ENCODE measurements around the gene SUSD3.

Gene SUSD3

DNA sequence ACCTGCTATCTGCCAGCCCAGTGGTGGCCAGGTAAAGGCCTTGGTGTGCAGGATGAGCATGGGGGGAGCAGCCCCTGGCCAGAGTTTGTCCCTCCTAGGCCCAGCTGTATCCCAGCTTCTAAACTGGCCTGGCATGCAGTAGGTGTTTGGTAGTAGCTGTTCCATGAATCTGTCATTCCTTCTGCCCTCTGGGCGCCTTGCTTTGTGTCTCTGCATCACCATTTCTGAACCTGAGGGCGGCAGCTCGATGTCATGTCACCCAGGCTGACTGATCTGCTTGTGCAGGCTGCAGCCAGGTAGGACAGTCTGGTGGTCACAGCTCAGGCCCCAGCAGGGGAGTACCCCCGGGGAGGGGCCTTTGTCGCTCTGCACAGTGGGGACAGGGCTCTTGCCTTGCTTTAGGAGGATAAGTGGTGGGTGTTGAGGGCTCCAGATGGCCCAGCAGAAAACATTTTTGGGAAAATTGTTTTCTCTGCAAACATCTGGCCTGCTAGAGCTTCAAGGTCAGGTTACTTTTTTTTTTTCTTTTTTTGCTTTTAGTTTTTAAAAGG is 4.6 kb upstream of the SUSD3 start:
- no peak for DNase-seq

DNA sequence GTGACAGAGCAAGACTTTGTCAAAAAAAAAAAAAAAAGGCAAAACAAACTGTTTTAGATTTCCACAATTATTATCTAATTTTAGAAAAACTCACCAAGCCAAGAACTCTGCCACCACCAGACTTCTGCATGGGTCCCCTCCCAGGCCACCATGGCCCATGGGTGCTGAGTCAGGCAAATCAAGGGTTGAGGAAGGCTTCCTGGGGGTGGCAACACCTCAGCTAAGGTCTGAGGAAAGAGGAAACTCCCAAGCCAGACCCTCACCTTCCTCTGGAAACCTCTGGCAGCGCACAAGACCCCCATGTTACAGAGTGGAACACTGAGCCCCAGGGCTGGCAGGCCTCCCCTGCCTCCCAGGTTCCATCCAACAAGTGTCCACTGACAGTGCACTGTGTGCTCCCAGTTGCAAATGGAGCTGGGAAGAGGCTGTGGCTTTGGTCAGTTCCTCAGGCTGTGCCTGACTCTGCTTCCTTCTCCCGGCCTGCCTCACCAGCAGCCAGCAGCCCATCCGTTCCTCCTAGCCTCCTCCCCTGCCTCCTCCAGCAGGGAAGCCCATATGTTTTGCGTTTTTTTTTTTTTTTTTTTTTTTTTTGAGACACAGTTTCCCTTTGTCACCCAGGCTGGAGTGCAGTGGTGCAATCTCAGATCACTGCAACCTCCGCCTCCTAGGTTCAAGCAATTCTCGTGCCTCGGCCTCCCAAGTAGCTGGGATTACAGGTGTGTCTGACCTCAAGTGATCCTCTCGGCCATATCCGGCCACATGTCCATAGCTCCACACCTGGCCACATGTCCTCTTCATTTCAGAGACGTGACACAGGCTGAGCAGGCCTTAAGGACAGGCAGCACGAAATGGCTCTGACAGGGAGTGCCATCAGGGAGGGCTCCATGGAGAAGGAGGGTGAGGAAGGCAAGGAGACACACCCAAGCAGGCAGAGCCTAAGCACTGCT is 3.5 kb upstream of the SUSD3 start:
- DNase-seq: no peak

DNA sequence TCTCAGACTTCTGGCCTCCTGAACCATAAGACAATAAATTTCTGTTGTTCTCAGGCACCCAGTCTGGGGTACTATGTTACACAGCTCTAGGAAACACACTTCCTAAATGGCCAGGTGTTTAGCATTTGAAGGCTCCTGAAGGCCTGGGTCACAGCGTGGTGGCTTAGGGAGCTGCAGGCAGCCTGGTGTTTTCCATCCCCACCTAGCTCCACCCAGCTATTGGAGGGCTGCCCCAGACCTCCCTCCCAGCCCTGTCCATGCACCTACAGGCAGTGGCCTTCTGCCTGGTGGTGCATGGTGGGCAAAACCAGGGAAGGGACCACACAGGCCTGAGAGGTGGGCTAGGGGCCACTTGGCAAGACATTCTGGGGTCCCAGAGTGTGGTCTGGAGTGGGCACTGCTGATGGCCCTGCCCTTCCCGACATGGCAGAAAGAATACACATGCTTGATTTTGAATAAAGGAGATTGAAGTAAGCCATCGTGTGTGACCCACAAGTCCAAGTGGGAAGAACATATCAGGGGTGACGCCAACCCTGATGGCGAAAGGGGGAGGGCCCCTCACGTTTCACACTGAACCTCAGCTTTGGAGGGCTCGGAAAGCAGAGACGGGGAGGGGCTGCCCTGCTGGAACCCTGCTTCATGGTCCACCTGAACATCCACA is 1.3 kb upstream of the SUSD3 start:
- no peak for DNase-seq

DNA sequence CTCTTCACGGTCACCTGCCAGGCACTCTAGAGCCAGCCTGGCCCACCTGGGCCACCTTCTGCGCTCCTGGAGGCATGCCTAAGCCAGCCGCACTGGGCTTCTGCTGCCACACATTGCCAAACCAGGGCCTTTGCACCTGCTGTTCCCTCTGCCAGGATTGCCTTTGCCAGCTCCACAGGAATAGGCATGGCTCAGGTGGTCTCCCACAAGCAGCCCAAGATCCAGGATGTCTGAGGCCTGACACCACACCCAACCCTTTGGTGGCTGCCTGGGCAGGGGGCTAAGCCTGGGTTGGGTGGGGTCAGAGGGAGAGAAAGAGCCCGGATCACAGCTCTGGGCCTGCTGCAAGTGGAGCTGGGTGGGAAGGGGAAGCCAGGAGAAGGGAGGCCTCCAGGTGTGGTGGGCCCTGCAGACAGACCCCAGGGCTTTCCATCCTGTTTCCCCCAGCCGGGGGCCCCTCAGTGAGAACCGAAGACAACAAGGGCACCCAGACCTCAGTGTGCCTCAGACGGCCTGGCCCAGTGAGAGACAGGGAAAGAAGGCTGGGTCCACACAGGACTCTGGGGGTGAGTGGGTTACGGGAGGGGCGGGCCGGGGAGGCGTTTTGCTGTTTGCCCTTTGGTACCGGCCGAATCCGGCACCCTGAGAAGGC is 672 bp upstream of the SUSD3 start:
- no peak for DNase-seq

DNA sequence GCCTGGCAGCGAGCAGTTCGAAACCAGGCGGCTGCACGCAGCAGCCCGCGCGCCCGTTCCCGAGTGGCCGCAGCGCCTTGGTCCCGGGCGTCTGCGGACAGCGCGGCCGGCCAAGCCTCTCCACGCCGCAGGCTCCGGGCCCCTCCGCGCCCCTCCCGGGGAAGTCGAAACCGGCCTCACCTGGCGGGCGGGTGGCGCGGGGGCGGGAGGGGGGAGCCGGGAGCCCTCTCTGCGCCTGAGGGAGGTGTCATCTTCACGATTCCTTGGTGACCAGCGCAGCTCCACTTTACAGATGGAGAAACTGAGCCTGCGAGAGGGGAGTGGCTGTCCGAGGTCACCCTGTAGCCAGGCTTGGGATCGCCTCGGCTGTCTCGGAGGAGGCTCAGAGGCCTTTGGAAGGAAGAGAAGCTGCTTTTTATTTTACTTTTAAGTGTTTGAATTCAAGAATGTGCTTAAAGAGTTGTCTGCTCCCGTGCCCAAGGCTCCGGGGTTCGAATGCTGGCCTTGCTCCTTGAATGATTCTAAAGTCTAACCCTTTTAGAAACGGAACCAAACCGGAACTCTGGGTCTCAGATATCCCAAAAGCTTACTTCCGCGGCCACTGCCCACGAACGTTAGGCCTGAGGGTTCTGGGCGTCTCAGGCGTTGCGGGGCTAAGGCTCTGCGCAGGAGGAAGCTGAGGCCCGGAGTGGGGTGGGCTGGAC is 662 bp downstream of the SUSD3 start:
- DNase-seq: no peak

DNA sequence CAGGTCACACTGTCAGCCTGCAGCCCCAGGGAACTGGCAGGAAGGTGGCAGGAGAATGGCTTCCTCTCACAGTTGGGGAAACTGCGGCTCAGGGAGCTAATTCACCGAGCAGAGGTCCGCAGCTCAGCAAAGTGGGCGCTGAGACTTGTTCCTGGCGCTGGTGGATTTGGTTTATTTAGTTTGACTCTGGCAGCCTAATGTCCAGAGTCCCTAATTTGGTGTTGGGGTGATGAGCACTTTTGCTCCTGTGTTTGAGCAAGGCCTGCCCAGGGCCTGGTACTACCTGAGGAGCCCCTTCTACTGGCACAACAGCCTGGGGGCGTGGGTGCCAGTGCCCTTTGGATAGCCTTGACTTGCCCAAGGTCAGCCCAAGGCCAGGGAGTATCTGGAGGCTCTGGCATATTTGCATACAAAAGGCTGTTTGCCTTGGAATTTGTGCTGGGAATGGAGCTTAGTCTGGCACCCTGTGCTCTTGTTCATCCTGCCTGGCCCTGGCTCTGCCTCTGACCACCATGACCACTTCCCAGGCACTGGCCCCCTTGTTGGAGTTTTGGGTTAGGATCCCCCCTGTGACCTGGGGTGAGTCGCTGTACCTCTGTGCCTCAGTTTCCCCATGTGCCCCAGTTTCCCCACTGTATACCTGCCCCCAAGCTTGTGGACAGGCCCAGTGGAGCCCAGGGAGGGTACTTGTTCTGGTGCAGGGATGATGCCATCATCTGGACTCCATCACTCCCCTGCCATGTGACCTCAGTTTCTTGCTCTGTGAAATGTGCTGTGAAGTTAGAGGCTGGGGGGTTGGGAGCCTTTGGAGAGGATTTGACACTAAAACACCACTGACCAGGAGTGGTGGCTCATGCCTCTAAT is 1.4 kb downstream of the SUSD3 start:
- no peak for DNase-seq

DNA sequence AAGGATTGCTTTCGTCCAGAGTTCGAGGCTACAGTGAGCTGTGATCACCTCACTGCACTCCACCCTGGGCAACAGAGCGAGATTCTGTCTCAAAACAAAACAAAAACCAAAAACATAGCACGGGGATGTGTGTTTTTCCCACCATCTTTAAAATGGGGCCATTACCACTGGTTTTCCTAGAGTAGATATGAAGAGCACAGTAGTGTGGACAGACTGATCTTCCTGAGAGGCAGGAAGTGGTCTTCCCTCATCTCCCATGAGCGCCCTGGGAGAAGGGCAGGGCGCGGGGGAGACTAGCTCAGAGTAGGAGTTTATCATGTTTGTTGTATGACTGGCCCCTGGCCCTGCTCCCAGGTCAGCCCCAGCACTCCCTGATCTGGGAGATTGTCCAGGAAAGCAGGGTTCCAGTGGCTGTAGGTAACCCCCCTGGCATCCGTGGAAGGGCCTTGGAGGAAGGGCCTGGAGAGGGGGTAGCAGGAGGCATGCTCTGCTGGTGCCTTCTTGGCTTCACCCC is 2.3 kb downstream of the SUSD3 start:
- no peak for DNase-seq

DNA sequence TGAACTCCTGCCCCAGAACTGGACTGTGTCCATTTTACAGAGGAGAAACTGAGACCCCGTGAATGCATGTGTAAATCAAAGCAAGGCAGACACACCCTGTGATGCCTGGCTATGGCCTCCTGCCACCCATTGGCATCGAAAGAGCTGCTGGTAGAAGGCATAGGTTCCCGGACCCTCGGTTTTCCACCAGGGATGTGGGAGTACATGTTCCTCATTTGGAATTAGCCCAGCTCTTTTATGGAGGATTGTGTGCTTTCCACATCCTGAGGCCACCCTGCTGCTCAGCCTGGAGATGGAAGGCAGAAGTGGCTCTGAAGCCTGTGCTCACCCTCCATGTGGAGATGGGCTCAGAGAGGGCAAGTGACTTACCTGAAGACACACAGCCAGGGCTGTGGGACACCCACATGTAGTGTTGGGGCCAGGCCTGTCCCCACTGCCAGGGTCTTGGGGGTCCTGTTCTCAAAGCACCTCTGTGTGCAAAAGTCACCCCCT is 2.8 kb downstream of the SUSD3 start:
- no peak for DNase-seq

DNA sequence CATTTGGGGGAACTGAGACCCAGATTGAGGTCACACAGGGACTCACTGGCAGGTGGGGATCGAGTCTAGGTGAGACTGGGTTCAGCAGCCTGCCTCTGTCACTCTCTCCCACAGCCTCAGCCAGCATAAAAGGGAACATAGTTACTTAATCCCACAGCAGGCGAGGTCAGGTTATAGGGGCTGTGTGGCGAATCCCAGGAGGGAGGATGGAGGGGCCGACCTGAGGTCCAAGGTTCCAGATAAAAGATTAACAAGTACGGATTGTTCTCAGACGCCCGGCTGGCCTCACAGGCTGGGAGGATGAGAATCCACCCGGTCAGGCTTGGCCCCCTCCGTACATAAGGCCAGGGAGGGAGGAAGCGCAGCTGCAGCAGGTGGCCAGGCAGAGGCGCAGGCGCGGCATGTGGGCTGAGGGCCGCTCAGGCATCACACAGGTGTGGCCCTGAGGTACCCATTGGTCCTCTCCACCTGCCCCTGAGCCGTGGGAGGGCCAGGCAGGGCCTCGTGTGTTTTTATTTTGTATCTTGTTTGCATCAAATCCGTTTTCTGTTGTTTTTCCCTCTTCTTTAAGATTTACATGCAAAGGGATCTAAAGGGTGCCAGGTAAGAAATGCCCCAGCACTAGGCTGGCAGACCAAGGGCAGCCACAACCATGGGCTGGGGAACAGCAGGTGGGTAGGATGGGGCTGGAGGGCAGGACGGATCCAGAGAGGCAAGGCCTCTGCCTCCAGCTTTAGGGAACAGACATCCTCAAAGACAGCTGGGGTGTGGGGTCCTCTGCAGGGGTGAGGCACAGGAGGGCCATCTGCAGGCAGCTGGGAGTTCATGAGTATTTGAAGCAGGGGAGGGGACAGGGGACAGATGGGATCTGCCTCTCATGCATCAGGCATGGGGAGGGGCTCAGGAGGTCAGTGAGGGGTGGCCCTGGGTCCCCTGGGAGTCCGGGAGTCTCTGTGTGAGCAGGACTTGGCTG is 3.6 kb downstream of the SUSD3 start:
- DNase-seq: no peak

DNA sequence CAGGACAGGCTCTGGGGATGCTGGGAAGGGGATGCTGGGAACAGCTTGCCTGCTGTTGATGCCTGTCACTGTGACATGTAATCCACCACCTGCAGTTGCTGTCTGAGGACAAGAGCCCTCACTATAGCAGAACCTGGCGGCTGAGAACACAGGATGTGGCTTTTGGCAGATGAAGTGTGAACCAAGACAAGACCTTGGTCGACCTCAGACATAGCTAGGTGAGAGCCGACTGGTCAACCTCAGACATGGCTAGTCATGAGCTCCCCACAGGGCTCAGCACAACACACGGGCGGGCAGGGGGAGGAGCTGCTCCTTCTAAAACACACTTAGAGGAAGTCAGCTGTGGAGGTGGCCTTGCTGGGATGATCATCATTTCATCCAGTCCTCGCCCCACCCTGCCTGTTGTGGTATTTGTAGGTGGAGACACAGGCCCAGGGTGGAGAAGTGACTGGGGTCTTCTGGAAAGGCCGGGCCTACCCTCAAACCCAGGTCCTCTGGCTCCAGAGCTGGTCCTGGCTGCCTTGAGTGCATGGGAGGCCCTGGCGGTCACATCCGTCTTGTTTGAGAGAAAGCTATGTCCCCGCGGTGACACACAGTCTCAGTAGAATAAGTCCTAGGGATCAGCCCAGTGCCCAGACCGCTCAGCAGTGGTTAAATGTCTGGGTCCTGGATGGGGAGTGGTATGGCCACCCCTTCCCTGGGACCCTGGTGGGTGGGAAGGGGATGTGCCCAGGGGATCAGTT is 6.1 kb downstream of the SUSD3 start:
- DNase-seq: no peak

DNA sequence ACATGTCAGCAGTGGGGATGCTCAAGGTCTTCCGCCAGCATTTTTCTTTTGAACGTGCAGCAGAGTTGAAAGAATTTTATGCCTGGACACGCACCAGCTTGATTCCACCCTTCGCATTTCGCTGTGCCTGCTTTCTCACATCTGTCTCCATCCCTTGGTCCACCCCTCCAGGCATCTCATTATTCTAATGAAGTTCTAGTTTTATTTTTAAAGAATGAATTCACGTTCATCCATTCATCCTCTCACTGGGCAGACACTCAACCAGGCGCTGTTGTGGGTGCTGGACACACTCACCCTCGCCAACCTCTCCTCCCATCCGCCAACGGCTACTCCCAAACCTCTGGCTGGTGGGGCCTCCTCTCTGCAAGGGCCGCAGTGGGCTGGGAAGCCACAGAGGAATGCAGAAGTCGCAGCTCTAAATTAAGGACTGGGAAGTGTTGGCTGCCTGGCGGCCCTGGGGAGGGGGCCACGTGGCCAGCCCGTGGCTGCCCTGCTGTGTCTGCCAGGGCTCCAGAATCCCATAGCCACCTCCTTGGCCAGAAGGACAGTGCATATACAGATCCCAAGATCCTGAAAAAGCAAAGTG is 6.7 kb downstream of the SUSD3 start:
- no peak for DNase-seq

DNA sequence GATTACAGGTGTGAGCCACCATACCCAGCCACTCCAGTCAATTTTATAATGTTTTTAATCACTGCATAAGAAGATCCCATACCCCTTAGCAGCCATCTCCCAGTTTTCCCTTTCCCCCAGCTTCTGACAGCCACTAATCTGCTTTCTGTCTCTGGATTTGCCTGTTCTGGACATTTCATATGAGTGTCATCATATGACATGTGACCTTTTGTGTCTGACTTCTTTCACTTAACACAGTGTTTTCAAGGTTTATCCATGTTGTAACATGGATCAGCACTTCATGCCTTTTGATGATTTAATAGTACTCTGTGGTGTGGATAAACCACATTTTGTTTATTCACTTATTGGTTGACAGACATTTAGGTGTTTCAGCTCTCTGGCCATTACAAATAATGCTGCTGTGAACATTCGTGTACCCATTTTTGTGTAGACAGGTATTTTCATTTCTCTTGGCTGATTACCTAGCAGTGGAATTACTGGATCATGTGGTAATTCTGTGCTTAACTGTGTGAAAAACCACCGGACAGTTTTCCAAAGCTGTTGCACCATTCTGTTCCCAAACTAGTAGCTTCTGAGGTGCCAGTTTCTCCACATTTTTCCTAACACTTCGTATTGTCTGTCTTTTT is 8.6 kb downstream of the SUSD3 start:
- no peak for DNase-seq

DNA sequence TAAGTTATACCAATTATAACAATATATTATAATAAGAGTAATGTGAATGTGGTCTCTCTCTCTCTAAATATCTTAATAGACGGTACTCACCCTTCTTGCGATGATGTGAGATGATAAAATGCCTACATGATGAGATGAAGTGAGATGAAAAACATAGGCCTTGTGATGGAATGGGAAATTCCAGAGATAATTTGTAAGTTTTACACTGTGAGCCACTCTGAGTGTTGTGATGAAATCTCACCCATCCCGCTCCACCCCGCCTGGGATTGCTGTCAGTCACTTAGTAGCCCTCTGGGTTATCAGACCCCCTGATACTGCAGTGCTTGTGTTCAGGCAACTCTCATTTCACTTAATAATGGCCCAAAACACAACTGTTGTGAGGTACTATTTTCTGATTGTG is 10.5 kb downstream of the SUSD3 start:
- DNase-seq: no peak

DNA sequence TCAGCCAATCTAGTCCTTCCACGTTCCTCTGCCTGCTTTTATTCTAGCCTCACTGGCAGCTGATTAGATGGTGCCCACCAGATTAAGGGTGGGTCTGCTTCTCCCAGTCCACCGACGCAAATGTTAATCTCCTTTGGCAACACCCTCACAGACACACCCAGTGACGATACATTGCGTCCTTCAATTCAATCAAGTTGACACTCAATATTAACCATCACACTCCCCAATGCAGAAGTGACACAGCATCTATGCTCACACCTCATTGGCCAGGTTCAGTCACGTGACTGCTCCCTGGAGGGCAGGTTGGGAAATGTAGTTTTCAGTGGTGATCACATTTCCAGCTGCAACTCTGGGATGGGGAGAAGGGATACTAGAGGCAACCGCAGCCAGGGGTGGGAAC is 13.0 kb downstream of the SUSD3 start:
- no peak for DNase-seq

DNA sequence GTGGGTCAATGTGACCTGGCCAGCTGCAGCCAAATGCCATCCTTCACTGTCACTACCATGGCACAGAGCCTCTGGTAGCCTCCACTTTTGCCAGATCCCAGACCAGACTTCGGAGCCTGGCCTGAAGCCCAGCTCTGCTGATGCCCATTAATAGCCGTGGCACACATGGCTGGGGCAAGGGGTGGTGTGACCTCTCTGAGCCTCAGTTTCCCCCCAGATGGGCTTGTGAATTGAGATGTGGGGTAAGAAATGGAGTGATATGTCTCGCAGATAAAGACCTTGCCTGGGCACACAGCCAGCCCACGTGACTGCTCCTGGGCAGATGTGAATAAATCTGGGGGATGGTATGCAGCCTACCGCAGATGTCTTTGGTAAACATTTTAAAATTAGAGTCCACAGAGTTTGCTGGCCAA is 13.9 kb downstream of the SUSD3 start:
- peak; percentile 10 for DNase-seq

DNA sequence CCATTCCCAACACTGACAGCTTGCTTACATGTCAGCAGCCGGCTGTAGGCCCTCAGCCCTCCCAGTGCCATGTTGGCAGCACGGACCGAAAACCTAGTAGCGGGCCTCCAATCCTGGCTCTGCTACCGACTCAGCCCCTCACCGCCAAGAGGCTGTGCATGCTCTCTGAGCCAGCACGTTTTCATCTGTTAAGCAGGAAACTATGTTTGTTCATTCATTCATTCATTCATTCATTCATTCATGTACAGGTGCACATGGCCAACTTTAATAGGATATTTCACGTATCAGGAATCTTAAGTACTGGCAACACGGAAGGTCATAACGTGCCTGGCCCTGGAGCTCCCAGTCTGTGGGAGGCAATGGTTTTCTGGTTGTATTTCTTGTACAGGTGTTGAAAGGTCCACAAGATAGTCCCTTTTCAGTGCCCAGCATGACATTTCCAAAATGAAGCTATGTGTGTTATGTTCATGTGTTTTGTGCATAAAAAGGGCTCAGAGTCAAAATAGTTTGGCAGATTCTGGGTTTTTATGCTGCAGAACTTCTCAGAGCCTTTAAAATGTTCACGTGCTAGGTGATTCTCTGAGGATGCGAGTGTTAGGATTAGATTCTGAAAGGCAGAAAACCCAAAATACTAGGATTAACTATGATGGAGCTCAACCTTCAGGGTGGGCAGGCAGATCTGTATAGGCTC is 17.7 kb downstream of the SUSD3 start:
- no peak for DNase-seq

DNA sequence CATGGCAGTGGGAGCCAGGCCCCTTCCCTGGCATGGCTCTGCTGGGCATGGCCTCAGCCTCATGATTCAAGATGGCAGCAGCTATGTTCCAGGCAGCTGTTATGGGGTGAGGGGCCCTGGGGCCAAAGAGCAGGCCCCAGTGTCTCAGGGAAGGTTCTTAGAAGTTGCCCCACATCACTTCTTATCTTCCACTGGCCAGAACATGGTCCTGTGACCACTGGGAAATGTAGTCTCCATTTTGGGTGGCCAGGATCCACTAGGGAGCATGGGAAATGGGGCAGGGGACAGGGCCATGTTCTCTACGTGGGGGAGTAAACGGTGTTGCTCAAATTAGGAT is 18.3 kb downstream of the SUSD3 start:
- no peak for DNase-seq

DNA sequence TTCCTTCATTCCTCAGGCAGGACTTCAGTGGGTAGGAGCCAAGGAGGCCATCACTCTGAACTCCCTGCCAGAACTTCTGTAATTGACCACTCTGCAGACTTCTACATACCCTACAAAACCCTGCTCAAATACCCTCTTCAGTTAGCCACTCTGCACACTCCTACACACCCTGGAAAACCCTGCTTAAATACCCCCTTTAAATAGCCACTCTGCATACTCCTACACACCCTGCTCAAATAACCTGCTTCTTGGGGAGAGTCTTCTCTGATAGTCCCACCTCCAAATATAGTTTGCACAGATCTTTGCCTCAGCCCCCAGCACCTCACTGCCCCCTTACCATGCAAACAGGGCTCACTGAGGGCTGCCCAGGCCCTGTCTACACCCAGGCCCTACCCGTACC is 18.9 kb downstream of the SUSD3 start:
- DNase-seq: no peak
